Adrenal gland (tissue), 12 donors: ENCODE data around the gene CKB. TPM values are rescaled to one million over a fixed set of nuclear protein-coding genes. Genes with fewer than 3 reads are reported as not detected.

ENCODE experiments used
- DNase-seq, 7 donors: peaks; one replicate each; pipeline ENCODE4 v3.0.0-alpha.2; 2019 to 2020
- H3K27ac ChIP-seq, 5 donors: fragments of 200-600 bp; sonication (generic) in 4 of 5; 1 replicate in 3 of 5; 2 replicates in 2 of 5; pipeline versions ENCODE4 v1.5.1 to v1.8.0; 2016 to 2020; ENCODE audit warnings: mild to moderate bottlenecking in 1 of 5
- H3K27me3 ChIP-seq: fragments of 200-600 bp; 2 replicates; pipeline ENCODE4 v1.8.0; 2021
- H3K36me3 ChIP-seq, 2 donors: fragments of 200-600 bp; replicated peaks in 1 of 2; 1 replicate in 1 of 2; 2 replicates in 1 of 2; pipeline versions ENCODE4 v1.5.1 to v1.8.0; 2018 to 2022
- H3K4me1 ChIP-seq, 2 donors: fragments of 200-600 bp; replicated peaks in 1 of 2; 1 replicate in 1 of 2; 2 replicates in 1 of 2; pipeline versions ENCODE4 v1.5.1 to v1.8.0; 2018 to 2021
- H3K4me3 ChIP-seq, 4 donors: fragments of 200-600 bp; sonication (generic) in 3 of 4; one replicate each; pipeline ENCODE4 v1.5.1; 2016 to 2018
- H3K9me3 ChIP-seq, 3 donors: fragments of 200-600 bp; sonication (generic) in 1 of 3; replicated peaks in 1 of 3; 1 replicate in 2 of 3; 2 replicates in 1 of 3; pipeline versions ENCODE4 v1.5.1 to v1.8.0; 2016 to 2021
- CTCF ChIP-seq, 6 experiments: fragments of 450-650 bp in 4 of 6; fragments of 200-600 bp in 2 of 6; sonication (generic) in 1 of 6; IDR thresholded peaks; 1 replicate in 5 of 6; 2 replicates in 1 of 6; pipeline versions ENCODE4 v1.5.1 to v1.8.0; 2016 to 2021; ENCODE audit warnings: antibody characterized with exemption in 6 of 6, mild to moderate bottlenecking in 2 of 6, moderate library complexity in 1 of 6
- POLR2A ChIP-seq, 2 donors: fragments of 450-650 bp; IDR thresholded peaks; one replicate each; pipeline ENCODE4 v1.6.1; 2017; ENCODE audit warnings: antibody characterized with exemption in 2 of 2, mild to moderate bottlenecking in 2 of 2, moderate library complexity in 1 of 2
- WGBS, 4 donors: extraction: QIAGEN DNeasy Blood & Tissue Kit in 2 of 4; methylation state at CpG; one replicate each; pipeline versions ENCODE4 v1.1.5 to v1.1.7; 2013 to 2017; 5-methylcytosine and 5-hydroxymethylcytosine counted together
- intact Hi-C, 2 donors: fragments of 100-400 bp; cut with DNase I; formaldehyde crosslinking; loops; one replicate each; pipeline versions ENCODE4 v1.14.1 to v1.15.0; 2022 to 2023
- polyA plus RNA-seq, 3 donors: library from polyadenylated mRNA; stranded (reverse); fragments of 200-250 nt in 2 of 3; fragments of 350-450 nt in 1 of 3; fragmentation: Illumina TruSeq in 1 of 3; extraction: RNeasy Lipid Tissue Mini Kit (QIAGEN cat#74804) in 1 of 3; gene quantifications; one replicate each; pipeline ENCODE4 v1.2.3, GENCODE V29; 2013 to 2014
- total RNA-seq, 9 donors: library from RNA; depleted of rRNA in 4 of 9; stranded (reverse); fragments of >200 nt in 4 of 9; fragments of 120-200 nt in 1 of 9; fragmentation: NEBNext Ultra II Directional in 1 of 9; extraction: Animal tissue kit (Norgen Biotek cat#: 25700) in 1 of 9; gene quantifications; one replicate each; pipeline versions ENCODE4 v1.1.0 to v1.2.4, GENCODE V29; 2013 to 2023
- donor health status: healthy with polysubstance abuse.
- donor health status: Bipolar disorder and iron deficiency.
- donor health status: DM: yes; HTN: yes; CAD: no.
- donor health status: DM: no; HTN: no; CAD: no.
- donor health status: DM: no; HTN: no; CAD: no.
- donor health status: DM: yes; HTN: yes; CAD: no.

The CKB gene
- total and polyA plus RNA-seq, 12 donors: 11.0 to 410 (median 198) TPM

GRCh38 chr14:103556946-103557758, 34.5 kb upstream of the CKB start:
- Histone ChIP-seq H3K27ac (peak overlapping the region in 2 of 5 donors; percentile 7 to 49), H3K4me1 (peaks cover 15 to 54% of the 10 kb centered on the region in 2 donors)
- TF ChIP-seq CTCF (IDR thresholded peaks at IDR 0.05) (no peak), POLR2A (IDR thresholded peaks at IDR 0.05) (no peak)

DNA sequence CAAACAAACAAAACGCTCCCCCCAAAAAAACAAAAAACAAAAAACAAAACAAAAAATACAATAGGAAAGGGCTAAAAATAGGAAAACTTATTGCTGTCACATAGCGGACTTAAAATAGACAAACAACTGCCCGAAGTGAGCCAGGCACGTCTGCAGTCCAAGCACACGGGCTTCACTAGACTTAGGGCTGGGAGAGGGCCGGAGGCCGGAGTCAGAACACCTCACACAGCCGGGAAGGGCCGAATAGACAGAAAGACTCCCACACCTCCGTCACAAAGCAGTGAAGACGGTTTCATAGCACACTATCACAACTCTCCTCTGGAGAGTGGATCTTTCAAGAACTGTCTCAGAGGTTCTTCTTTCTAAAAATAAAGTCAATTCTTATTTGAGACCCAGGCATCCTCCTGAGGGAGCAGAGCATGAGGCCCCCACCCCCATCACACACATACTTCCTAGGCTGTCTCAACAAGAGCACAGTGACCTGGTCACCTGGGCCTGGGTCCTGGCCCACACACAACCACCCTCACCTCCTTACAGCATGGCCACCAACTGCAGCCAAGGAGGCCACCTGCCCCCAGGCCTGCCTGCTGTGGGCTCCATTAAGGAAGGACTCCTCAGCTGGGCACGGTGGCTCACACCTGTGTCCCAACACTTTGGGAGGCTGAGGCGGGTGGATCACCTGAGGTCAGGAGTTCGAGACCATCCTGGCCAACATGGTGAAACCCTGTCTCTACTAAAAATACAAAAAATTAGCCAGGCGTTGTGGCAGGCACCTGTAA, 33.1 kb upstream of the CKB start:
- intact Hi-C loops: no loop called here
- 78 to 86% (median 82%) methylated on average over 14 to 15 of the region's 15 CpGs for WGBS, 4 donors
- Histone ChIP-seq H3K36me3 (peaks cover 0 to 23% of the 10 kb centered on the region in 2 donors), H3K4me1 (peaks cover 21 to 58% of the 10 kb centered on the region in 2 donors), H3K27ac (peak overlapping the region in 1 of 5 donors; percentile 6), H3K27me3 (no peaks in the 10 kb centered on the region), H3K4me3 (no peak overlapping the region), H3K9me3 (no peaks in the 10 kb centered on the region)
- no peak for DNase-seq
- TF ChIP-seq POLR2A (IDR thresholded peaks at IDR 0.05): no peak
- no peak for TF ChIP-seq CTCF (IDR thresholded peaks at IDR 0.05)

More at GRCh38 chr14:103556946-103557758, 34.5 kb upstream of the CKB start:
- Histone ChIP-seq H3K9me3 (no peaks in the 10 kb centered on the region), H3K4me3 (no peak overlapping the region), H3K27me3 (no peaks in the 10 kb centered on the region), H3K36me3 (peaks cover 0 to 23% of the 10 kb centered on the region in 2 donors)
- intact Hi-C loops: no loop called here
- WGBS, 4 donors: 60 to 63% (median 62%) methylated on average over 15 of the region's 15 CpGs
- peak in 1 of 7 donors; percentile 15 for DNase-seq

- no peaks in the 10 kb centered on the region for H3K27me3 ChIP-seq
- DNase-seq: no peak
- intact Hi-C loops: no loop called here
- H3K27ac ChIP-seq: peak overlapping the region; percentile 5 to 95 (median 87)
- H3K36me3 ChIP-seq: peaks cover 0 to under 1% of the 10 kb centered on the region in 2 donors
- peaks cover 21 to 45% of the 10 kb centered on the region in 2 donors for H3K4me1 ChIP-seq
- no peaks in the 10 kb centered on the region for H3K9me3 ChIP-seq
- no peak overlapping the region for H3K4me3 ChIP-seq
- no peak for TF ChIP-seq CTCF (IDR thresholded peaks at IDR 0.05)
- no peak for TF ChIP-seq POLR2A (IDR thresholded peaks at IDR 0.05)
- 92 to 95% (median 95%) methylated on average over 11 of the region's 11 CpGs for WGBS, 4 donors
Measured at GRCh38 chr14:103552846-103553210, 30.2 kb upstream of the CKB start.
